K562 (cell line): ENCODE results near the gene FXYD4. TPM values are rescaled to one million over a fixed set of nuclear protein-coding genes. Genes with fewer than 3 reads are reported as not detected.
A peak's percentile ranks its signal among the peaks of the same experiment; 100 is the strongest.

Source experiments
- CCNT2 ChIP-seq: IDR thresholded peaks from 2 replicates; pipeline ENCODE4 v1.6.1; 2011; ENCODE audit warnings: borderline replicate concordance, low read depth, mild to moderate bottlenecking, moderate library complexity, mixed read lengths, low read length; ENCODE audit not compliant: insufficient read length; ENCODE audit errors: extremely low read depth
- COPS2 ChIP-seq: fragments of 450-650 bp; conservative IDR thresholded peaks from 2 replicates; pipeline ENCODE4 v1.6.1; 2016; ENCODE audit warnings: mild to moderate bottlenecking, moderate library complexity
- FOXJ3 ChIP-seq: sonication (generic); formaldehyde crosslinking; IDR thresholded peaks from 2 replicates; pipeline ENCODE4 v1.4.0; 2020; ENCODE audit warnings: mild to moderate bottlenecking, missing genetic modification reagents
- FOXM1 ChIP-seq, 2 experiments: fragments of 450-650 bp in 1 of 2; sonication (generic) in 1 of 2; formaldehyde crosslinking in 1 of 2; IDR thresholded peaks; 2 replicates each; pipeline versions ENCODE4 v1.6.1 to v1.9.0; 2017 to 2022; ENCODE audit warnings: low read depth in 2 of 2, mild to moderate bottlenecking in 2 of 2, missing genetic modification reagents in 1 of 2, moderate library complexity in 1 of 2
- GABPB1 ChIP-seq: sonication (generic); formaldehyde crosslinking; IDR thresholded peaks from 2 replicates; pipeline ENCODE4 v1.8.0; 2022; ENCODE audit warnings: mild to moderate bottlenecking, missing genetic modification reagents
- GTF2A2 ChIP-seq: IDR thresholded peaks from 2 replicates; pipeline ENCODE4 v1.6.1; 2016; ENCODE audit warnings: mild to moderate bottlenecking, missing genetic modification characterization, missing compliant biosample characterization
- HNRNPL ChIP-seq: fragments of 200-400 bp; formaldehyde crosslinking; IDR thresholded peaks from 2 replicates; pipeline ENCODE4 v1.6.1; 2017; ENCODE audit warnings: low read depth, mild to moderate bottlenecking, low read length
- NUFIP1 ChIP-seq: fragments of 450-650 bp; IDR thresholded peaks from 2 replicates; pipeline ENCODE4 v1.6.1; 2018; ENCODE audit not compliant: partially characterized antibody
- PML ChIP-seq: IDR thresholded peaks from 2 replicates; pipeline ENCODE4 v1.6.1; 2012; ENCODE audit warnings: low read length, inconsistent platforms
- POLR2G ChIP-seq: fragments of 200-400 bp; formaldehyde crosslinking; IDR thresholded peaks from 2 replicates; pipeline ENCODE4 v1.6.1; 2017; ENCODE audit warnings: low read depth, mild to moderate bottlenecking, antibody characterized with exemption, low read length, moderate library complexity
- RFX5 ChIP-seq: IDR thresholded peaks from 2 replicates; pipeline ENCODE4 v1.6.1; 2011; ENCODE audit warnings: low read depth, mild to moderate bottlenecking, improper control_type of control experiment, low read length
- RREB1 ChIP-seq: fragments of 250-450 bp; sonication (Bioruptor Pico); IDR thresholded peaks from 2 replicates; pipeline ENCODE4 v1.4.0; 2020
- TCF7L2 ChIP-seq: fragments of 150-350 bp; IDR thresholded peaks from 2 replicates; pipeline ENCODE4 v1.6.1; 2016; ENCODE audit warnings: low read depth, mild to moderate bottlenecking, low read length, moderate library complexity
- ZBTB17 ChIP-seq: fragments of 450-650 bp; formaldehyde crosslinking; IDR thresholded peaks from 2 replicates; pipeline ENCODE4 v1.4.0; 2020; ENCODE audit warnings: mild to moderate bottlenecking
- ZNF445 ChIP-seq: fragments of 250-450 bp; sonication (Bioruptor Pico); IDR thresholded peaks from 2 replicates; pipeline ENCODE4 v1.4.0; 2020; ENCODE audit warnings: low read depth, mild to moderate bottlenecking, moderate library complexity
- ZNF766 ChIP-seq: fragments of 200-800 bp; sonication (Bioruptor generic); conservative IDR thresholded peaks from 2 replicates; pipeline ENCODE4 v1.6.1; 2016; ENCODE audit warnings: missing genetic modification characterization, missing compliant biosample characterization
- ZSCAN29 ChIP-seq: fragments of 450-650 bp; IDR thresholded peaks from 2 replicates; pipeline ENCODE4 v1.6.1; 2017
- polyA plus RNA-seq, 8 experiments: library from polyadenylated mRNA; depleted of rRNA in 4 of 8; stranded (reverse) in 5 of 8; unstranded in 3 of 8; fragments of >200 nt; fragmentation: Nextera tagmentation in 2 of 8; fragmentation: Illumina TruSeq in 1 of 8; extraction: Ambion mirVana in 2 of 8; extraction: Trizol in 1 of 8; gene quantifications; 2 replicates each; pipeline versions ENCODE4 v1.2.1 to v1.2.3, GENCODE V29; 2011 to 2014; ENCODE audit warnings: inconsistent platforms in 1 of 8, missing spikeins in 1 of 8
- total RNA-seq, 7 experiments: library from RNA; depleted of rRNA in 6 of 7; stranded (reverse); fragments of >200 nt in 6 of 7; fragmentation: Illumina TruSeq in 2 of 7; extraction: Trizol in 2 of 7; gene quantifications; 2 replicates each; pipeline versions ENCODE4 v1.2.1 to v1.2.3, GENCODE V29; 2011 to 2021; ENCODE audit warnings: low replicate concordance in 1 of 7
- TF ChIP-seq, protein P1 (sequence below): fragments of 250-450 bp; sonication (Bioruptor Pico); IDR thresholded peaks from 2 replicates; pipeline ENCODE4 v1.8.0; 2021; ENCODE audit warnings: borderline replicate concordance, mild to moderate bottlenecking, moderate library complexity; ENCODE audit not compliant: poor library complexity, severe bottlenecking
- TF ChIP-seq, protein P2 (sequence below): IDR thresholded peaks from 2 replicates; pipeline ENCODE4 v1.6.1; 2014; ENCODE audit warnings: antibody characterized with exemption

The FXYD4 gene
- total and polyA plus RNA-seq, 9 of the 15 experiments (the other 6 are each of a cell fraction or from before 2014, with no cell fraction given): not detected

- TF ChIP-seq, protein P1, sequence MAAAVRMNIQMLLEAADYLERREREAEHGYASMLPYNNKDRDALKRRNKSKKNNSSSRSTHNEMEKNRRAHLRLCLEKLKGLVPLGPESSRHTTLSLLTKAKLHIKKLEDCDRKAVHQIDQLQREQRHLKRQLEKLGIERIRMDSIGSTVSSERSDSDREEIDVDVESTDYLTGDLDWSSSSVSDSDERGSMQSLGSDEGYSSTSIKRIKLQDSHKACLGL (CRISPR knock-in tag): no peak
- no peak for TF ChIP-seq FOXJ3 (CRISPR knock-in tag)
- TF ChIP-seq NUFIP1: no peak
- TF ChIP-seq ZNF445 (CRISPR knock-in tag): no peak
- peak; percentile 91 for TF ChIP-seq POLR2G
- TF ChIP-seq ZSCAN29: peak; percentile 13; the same call in 1 of the 2 replicates
- TF ChIP-seq, protein P2, sequence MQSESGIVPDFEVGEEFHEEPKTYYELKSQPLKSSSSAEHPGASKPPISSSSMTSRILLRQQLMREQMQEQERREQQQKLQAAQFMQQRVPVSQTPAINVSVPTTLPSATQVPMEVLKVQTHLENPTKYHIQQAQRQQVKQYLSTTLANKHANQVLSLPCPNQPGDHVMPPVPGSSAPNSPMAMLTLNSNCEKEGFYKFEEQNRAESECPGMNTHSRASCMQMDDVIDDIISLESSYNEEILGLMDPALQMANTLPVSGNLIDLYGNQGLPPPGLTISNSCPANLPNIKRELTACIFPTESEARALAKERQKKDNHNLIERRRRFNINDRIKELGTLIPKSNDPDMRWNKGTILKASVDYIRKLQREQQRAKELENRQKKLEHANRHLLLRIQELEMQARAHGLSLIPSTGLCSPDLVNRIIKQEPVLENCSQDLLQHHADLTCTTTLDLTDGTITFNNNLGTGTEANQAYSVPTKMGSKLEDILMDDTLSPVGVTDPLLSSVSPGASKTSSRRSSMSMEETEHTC: no peak
- no peak for TF ChIP-seq FOXM1 (IDR thresholded peaks at IDR 0.05; ENCODE audit: low read depth)
- TF ChIP-seq FOXM1 (CRISPR knock-in tag; IDR thresholded peaks at IDR 0.05; ENCODE audit: low read depth): no peak; the same call in 1 of the 2 replicates
- no peak for TF ChIP-seq RFX5
- TF ChIP-seq PML: no peak; the same call in 1 of the 2 replicates
- TF ChIP-seq GTF2A2 (tag): 0 out of 2 replicates have a peak, but pooled peaks have one; percentile 22
- 0 out of 2 replicates have a peak, but pooled peaks have one; percentile 12 for TF ChIP-seq RREB1 (CRISPR knock-in tag)
- no peak; the same call in 1 of the 2 replicates for TF ChIP-seq ZBTB17 (CRISPR knock-in tag)
- peak; percentile 16; the same call in 1 of the 2 replicates for TF ChIP-seq HNRNPL
- TF ChIP-seq COPS2: no peak
- TF ChIP-seq TCF7L2: no peak
- peak; percentile 71 for TF ChIP-seq CCNT2
- peak; percentile 63; the same call in 1 of the 2 replicates for TF ChIP-seq ZNF766 (CRISPR knock-in tag)
- no peak; the same call in 1 of the 2 replicates for TF ChIP-seq GABPB1
These were observed 24.9 kb downstream of the FXYD4 start (continued) for GRCh38 chr10:43396061-43396927.
